Germinal center (tissue), 1 donor: ENCODE results near the gene ZSCAN1.
A peak's percentile ranks its signal among the peaks of the same experiment; 100 is the strongest.
"Not testable (repeated sequence)": the region's sequence is repeated elsewhere in the genome, so short reads cannot be mapped to it uniquely, and the experiment has no call there.

Source experiments
- DNase-seq: peaks from one replicate; pipeline ENCODE4 v3.0.0; 2012; ENCODE audit warnings: mixed read lengths, low spot score

Gene ZSCAN1

GRCh38 chr19:58033741-58034476 lies at the start of gene ZSCAN1:
ZSCAN1 (plus strand) TSS chr19:58034025; CDS start chr19:58037837, 3,812 bp downstream.
- DNase-seq: peak; percentile 67

GRCh38 chr19:57992841-57993240 lies 41.0 kb upstream of the ZSCAN1 start:
- no peak for DNase-seq

- no peak for DNase-seq
These were observed 33.1 kb upstream of the ZSCAN1 start for GRCh38 chr19:58000677-58001076.

GRCh38 chr19:58001895-58002369 lies 31.9 kb upstream of the ZSCAN1 start:
- DNase-seq: no peak

- peak; percentile 91 for DNase-seq
These were observed 31.2 kb upstream of the ZSCAN1 start, which contains the start of gene ZNF606 for GRCh38 chr19:58002384-58003173. ZNF606 (minus strand) TSS chr19:58002820; CDS start chr19:58001319, 1,501 bp downstream.

GRCh38 chr19:58003174-58003828 lies 30.5 kb upstream of the ZSCAN1 start:
- DNase-seq: no peak

GRCh38 chr19:58007285-58007684 lies 26.5 kb upstream of the ZSCAN1 start:
- no peak for DNase-seq

GRCh38 chr19:58008877-58009276 lies 24.9 kb upstream of the ZSCAN1 start:
- DNase-seq: not testable (repeated sequence)

GRCh38 chr19:58009301-58009665 lies 24.5 kb upstream of the ZSCAN1 start:
- no peak for DNase-seq

- peak; percentile 83 for DNase-seq
These were observed 24.0 kb upstream of the ZSCAN1 start for GRCh38 chr19:58009666-58010301.

- no peak for DNase-seq
These were observed 23.3 kb upstream of the ZSCAN1 start for GRCh38 chr19:58010507-58010906.

- no peak for DNase-seq
These were observed 19.7 kb upstream of the ZSCAN1 start for GRCh38 chr19:58014141-58014540.

- DNase-seq: no peak
These were observed 13.7 kb upstream of the ZSCAN1 start for GRCh38 chr19:58020129-58020528.

GRCh38 chr19:58021541-58022282 lies 12.1 kb upstream of the ZSCAN1 start:
- peak; percentile 65 for DNase-seq

GRCh38 chr19:58022283-58022660 lies 11.6 kb upstream of the ZSCAN1 start:
- no peak for DNase-seq

- no peak for DNase-seq
These were observed 9.2 kb upstream of the ZSCAN1 start for GRCh38 chr19:58024661-58025060.

- DNase-seq: no peak
These were observed 610 bp downstream of the ZSCAN1 start for GRCh38 chr19:58034477-58034793.

- no peak for DNase-seq
These were observed 2.0 kb downstream of the ZSCAN1 start for GRCh38 chr19:58035863-58036262.

- no peak for DNase-seq
These were observed 4.3 kb downstream of the ZSCAN1 start for GRCh38 chr19:58037927-58038687.

GRCh38 chr19:58038688-58039204 lies 4.9 kb downstream of the ZSCAN1 start:
- DNase-seq: no peak
